RWPE1 (cell line): ENCODE results near the gene SLC6A18.

Source experiments
- CTCF ChIA-PET: fragments of 350-600 bp; sonication (Branson Sonifier 250); formaldehyde crosslinking; extraction: SDS; loops from one replicate; lab custom pipeline; 2021; lab: Yijun Ruan, JAX
- POLR2A ChIA-PET: fragments of 400-600 bp; formaldehyde crosslinking; extraction: SDS; loops from one replicate; lab custom pipeline; 2020; ENCODE audit warnings: antibody characterized with exemption; ENCODE audit not compliant: low non-redundant PET; lab: Yijun Ruan, JAX
- DNase-seq: peaks from one replicate; pipeline ENCODE4 v3.0.0; 2012; ENCODE audit warnings: low spot score
- H3K27ac ChIP-seq: fragments of 450-650 bp; 2 replicates; pipeline ENCODE4 v1.5.1; 2017
- CTCF ChIP-seq: fragments of 450-650 bp; conservative IDR thresholded peaks from 2 replicates; pipeline ENCODE4 v1.5.1; 2017; ENCODE audit warnings: low read depth, mild to moderate bottlenecking

Gene SLC6A18

DNA sequence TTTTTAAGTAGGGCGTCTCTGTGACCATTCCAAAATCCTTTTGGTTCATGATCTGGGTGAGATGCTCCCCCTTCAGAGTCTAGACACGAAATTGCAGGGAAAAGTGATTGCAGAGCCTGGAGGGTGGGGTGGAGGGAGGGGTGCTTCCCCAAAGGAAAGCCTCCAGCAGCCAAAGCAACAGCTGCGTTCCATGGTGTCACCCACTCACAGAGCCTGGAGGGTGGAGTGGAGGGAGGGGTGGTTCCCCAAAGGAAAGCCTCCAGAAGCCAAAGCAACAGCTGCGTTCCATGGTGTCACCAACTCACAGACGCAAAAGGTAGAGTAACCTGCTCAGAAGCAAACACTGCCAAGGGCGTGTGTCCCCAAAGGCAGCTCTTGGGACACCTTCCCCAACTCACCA is 22.6 kb downstream of the SLC6A18 start:
- DNase-seq, result no peak
- no peak overlapping the region for H3K27ac ChIP-seq
- CTCF ChIA-PET, result no interaction called here
- TF ChIP-seq CTCF, result no peak
- POLR2A ChIA-PET, result no interaction called here

GRCh38 chr5:1249366-1250280 is 24.4 kb downstream of the SLC6A18 start:
- no peak for DNase-seq
- TF ChIP-seq CTCF, result no peak
- H3K27ac ChIP-seq, result no peak overlapping the region
- ChIA-PET POLR2A (no interaction called here), CTCF (no interaction called here)

- no peak for TF ChIP-seq CTCF
- POLR2A ChIA-PET, result no interaction called here
These were observed 26.7 kb downstream of the SLC6A18 start for GRCh38 chr5:1251678-1252580.

DNA sequence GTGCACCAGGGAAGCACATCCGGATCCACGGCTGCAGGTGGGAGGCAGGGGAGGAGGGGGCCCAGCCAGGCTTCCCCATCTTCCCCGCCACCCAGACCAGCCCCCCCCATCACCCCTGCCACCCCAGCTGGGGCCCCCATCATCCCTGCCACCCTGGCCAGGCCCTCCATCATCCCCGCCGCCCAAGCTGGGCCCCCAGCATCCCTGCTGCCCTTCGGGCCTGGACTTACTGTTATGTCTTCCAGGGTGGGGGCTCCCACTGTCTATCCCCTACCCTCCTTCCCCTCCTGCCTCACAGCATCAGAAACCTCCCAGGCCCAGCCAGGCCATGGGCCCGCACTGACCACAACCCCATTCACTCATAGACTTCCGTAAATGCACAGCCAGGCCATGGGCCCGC is 27.5 kb downstream of the SLC6A18 start:
- TF ChIP-seq CTCF, result no peak
- H3K27ac ChIP-seq, result no peak overlapping the region
- ChIA-PET POLR2A (no interaction called here), CTCF (no interaction called here)
- DNase-seq, result no peak

More at GRCh38 chr5:1251678-1252580, 26.7 kb downstream of the SLC6A18 start:
- DNase-seq, result no peak
- no peak overlapping the region for H3K27ac ChIP-seq
- CTCF ChIA-PET, result no interaction called here

DNA sequence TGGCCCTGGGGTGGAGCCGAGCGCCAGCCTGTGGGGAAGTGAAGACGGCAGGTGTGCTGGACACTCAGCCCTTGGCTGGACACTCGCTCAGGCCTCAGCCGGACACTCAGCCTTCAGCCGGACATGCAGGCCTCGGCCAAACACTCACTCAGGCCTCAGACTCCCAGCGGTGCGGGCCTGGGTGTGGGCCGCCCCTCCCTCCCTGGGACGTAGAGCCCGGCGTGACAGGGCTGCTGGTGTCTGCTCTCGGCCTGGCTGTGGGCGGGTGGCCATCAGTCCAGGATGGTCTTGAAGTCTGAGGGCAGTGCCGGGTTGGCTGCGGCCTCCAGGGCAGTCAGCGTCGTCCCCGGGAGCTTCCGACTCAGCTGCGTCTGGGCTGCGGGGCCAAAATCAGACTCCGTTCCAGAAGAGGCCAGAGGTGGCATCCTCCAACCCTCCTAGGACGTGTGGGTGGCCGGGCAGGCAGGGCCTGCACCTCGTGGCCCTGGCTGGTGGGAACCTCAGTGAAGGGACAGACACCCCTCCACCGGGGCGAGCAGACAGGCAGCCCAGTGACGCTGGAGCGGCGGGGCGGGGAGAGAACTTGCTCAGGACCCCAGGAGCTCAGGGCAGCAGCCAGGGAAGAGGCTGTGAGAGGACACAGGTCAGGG is 28.4 kb downstream of the SLC6A18 start:
- no peak for DNase-seq
- H3K27ac ChIP-seq, result no peak overlapping the region
- CTCF ChIA-PET, result no interaction called here
- TF ChIP-seq CTCF, result no peak
- POLR2A ChIA-PET, result no interaction called here

DNA sequence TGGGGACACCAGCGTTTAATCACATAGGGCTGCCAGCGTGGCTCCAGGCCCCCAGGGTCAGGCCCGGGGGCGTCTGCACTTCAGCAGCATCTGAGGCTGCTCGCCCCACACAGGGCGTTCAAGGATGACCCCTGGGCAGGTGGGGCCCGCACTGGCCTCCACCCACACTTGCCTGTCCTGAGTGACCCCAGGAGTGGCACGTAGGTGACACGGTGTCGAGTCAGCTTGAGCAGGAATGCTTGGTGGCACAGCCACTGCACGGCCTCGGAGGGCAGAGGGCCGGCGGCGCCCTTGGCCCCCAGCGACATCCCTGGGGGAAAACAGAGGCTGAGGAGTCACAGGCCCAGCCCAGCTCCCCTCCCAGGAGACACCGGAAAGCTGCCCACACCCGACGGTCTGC is 29.0 kb downstream of the SLC6A18 start:
- no peak for DNase-seq
- no peak for TF ChIP-seq CTCF
- no peak overlapping the region for H3K27ac ChIP-seq
- CTCF ChIA-PET, result no interaction called here
- POLR2A ChIA-PET, result no interaction called here
